ENCODE measurements around the gene SETDB2. TPM values are rescaled to one million over a fixed set of nuclear protein-coding genes. Genes with fewer than 3 reads are reported as not detected.

Gene SETDB2
- total RNA-seq, 1 experiment from 2014 or later: 5.2 TPM

DNA sequence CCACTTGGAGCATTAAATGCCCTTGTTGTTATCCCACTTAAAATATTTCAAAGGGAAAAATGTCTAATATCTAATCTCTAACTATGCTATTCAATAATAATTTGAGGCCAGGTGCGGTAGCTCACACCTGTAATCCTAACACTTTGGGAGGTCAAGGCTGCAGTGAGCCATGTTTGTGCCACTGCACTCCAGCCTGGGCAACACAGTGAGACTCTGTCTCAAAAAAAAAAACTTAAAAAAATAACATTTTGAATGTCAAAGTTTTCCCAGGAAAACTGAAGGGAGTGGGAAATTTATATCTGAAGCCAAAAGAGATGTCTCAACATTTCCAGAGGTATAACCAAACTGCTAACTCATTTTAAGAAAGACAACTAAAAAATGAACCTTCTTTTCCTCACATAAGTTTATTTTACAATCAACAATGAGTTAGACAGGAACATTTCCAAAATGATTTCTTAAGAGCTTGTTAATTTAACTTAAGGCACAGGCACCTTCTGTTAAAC is 48.1 kb upstream of the SETDB2 start (continued):
- TF ChIP-seq REST (IDR thresholded peaks at IDR 0.05; ENCODE audit: low read depth): no peak
- no peak for TF ChIP-seq TCF7L2 (IDR thresholded peaks at IDR 0.05; ENCODE audit: borderline replicate concordance, extremely low read depth, insufficient read depth, insufficient read length)
- no peak for TF ChIP-seq ELF1 (IDR thresholded peaks at IDR 0.05; ENCODE audit: borderline replicate concordance, low read depth)
- TF ChIP-seq SIN3A (IDR thresholded peaks at IDR 0.05; ENCODE audit: low read depth): no peak
- TF ChIP-seq POLR2AphosphoS5 (IDR thresholded peaks at IDR 0.05; ENCODE audit: low read depth, low read length): no peak
- TF ChIP-seq ZFX (IDR thresholded peaks at IDR 0.05): no peak

DNA sequence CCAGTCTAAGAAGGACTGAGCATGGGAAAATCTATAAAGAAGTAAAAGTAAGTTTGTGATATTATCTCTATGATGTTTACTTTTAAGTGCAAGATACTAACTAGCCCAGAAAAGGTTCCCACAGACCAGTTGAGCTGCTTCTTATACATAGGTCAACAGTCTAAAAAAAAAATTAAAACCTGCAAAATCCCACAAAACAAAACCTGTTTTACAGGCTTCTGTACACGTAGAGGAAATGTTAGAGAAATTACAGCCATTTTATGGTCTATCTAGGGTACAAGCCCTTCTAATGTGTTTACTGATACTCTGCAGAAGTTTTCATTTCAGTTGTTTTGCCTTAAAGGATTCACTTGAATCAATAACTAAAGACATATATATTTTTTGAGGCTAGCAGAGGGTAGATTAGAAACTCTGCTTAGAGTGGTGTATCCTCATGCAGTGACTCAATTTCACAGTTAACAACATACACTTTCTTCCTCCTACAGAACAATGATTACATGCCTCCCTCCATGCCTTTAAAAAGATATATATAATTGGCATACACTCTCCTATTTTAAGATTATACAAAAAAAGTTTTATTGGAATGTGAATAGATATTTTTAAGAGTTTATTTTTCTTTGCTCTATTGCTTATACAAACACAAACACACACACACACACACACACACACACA is 44.1 kb upstream of the SETDB2 start:
- Histone ChIP-seq H3K9me2 (ENCODE audit: insufficient read depth) (no peaks in the 10 kb centered on the region), H3K4me1 (ENCODE audit: control insufficient read depth in 1 of 2, insufficient read depth in 2 of 2, low read length in 2 of 2) (no peaks in the 10 kb centered on the region), H4K20me1 (ENCODE audit: insufficient read depth) (no peaks in the 10 kb centered on the region), H3K4me2 (ENCODE audit: low read length) (no peak overlapping the region), H3K9me3 (ENCODE audit: control insufficient read depth in 1 of 2, insufficient read depth in 1 of 2, low read depth in 1 of 2, low read length in 2 of 2) (no peaks in the 10 kb centered on the region), H3K27ac (ENCODE audit: low read depth, low read length) (no peak overlapping the region), H2AFZ (ENCODE audit: low read depth, low read length, poor library complexity, severe bottlenecking) (no peak overlapping the region), H3K79me2 (ENCODE audit: insufficient read depth, low read length) (no peaks in the 10 kb centered on the region), H3K4me3 (replicated peaks in 1 of 2; ENCODE audit: low read depth in 1 of 2, low read length in 2 of 2) (no peak overlapping the region), H3K9ac (ENCODE audit: low read length) (no peak overlapping the region), H3K36me3 (ENCODE audit: control insufficient read depth in 1 of 2, insufficient read depth in 2 of 2, low read length in 2 of 2) (no peaks in the 10 kb centered on the region), H3K27me3 (ENCODE audit: insufficient read depth, low read length) (no peaks in the 10 kb centered on the region)
- ATAC-seq (no peak), DNase-seq (ENCODE audit: low read depth, low spot score) (no peak)
- TF ChIP-seq CEBPB (IDR thresholded peaks at IDR 0.05; ENCODE audit: low read depth): no peak
- no peak for TF ChIP-seq FOSL1 (IDR thresholded peaks at IDR 0.05; ENCODE audit: low read depth)
- no peak for TF ChIP-seq CBX3 (IDR thresholded peaks at IDR 0.05; ENCODE audit: low read depth)
- no peak for TF ChIP-seq SP1 (IDR thresholded peaks at IDR 0.05; ENCODE audit: low read depth)
- TF ChIP-seq, protein P1, sequence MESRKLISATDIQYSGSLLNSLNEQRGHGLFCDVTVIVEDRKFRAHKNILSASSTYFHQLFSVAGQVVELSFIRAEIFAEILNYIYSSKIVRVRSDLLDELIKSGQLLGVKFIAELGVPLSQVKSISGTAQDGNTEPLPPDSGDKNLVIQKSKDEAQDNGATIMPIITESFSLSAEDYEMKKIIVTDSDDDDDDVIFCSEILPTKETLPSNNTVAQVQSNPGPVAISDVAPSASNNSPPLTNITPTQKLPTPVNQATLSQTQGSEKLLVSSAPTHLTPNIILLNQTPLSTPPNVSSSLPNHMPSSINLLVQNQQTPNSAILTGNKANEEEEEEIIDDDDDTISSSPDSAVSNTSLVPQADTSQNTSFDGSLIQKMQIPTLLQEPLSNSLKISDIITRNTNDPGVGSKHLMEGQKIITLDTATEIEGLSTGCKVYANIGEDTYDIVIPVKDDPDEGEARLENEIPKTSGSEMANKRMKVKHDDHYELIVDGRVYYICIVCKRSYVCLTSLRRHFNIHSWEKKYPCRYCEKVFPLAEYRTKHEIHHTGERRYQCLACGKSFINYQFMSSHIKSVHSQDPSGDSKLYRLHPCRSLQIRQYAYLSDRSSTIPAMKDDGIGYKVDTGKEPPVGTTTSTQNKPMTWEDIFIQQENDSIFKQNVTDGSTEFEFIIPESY (IDR thresholded peaks at IDR 0.05; ENCODE audit: extremely low read depth, insufficient replicate concordance, low read length): no peak
- no peak for TF ChIP-seq ZFX (IDR thresholded peaks at IDR 0.05)
- TF ChIP-seq, protein P2, sequence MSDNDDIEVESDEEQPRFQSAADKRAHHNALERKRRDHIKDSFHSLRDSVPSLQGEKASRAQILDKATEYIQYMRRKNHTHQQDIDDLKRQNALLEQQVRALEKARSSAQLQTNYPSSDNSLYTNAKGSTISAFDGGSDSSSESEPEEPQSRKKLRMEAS (IDR thresholded peaks at IDR 0.05): no peak
- ChIA-PET RAD21 (ENCODE audit: low non-redundant PET in 1 of 2, low total read pairs in 2 of 2, uncharacterized antibody in 2 of 2, unreplicated experiment in 2 of 2) (no interaction called here), CTCF (no interaction called here), POLR2A (no interaction called here)
- intact Hi-C loops (cut with micrococcal nuclease): no loop called here
- BruUV-seq (replicated peaks): no TSS peak
